CD4-positive, alpha-beta T cell treated with Interleukin-6 for 4 hours (primary cell): ENCODE measurements around the gene PDE3A.
"Not testable (repeated sequence)": the region's sequence is repeated elsewhere in the genome, so short reads cannot be mapped to it uniquely, and the experiment has no call there.

ENCODE experiments used
- DNase-seq: peaks from one replicate; pipeline ENCODE4 v3.0.0-alpha.2; 2020; ENCODE audit warnings: mixed read lengths

Gene PDE3A

GRCh38 chr12:20375560-20375959 lies 7.2 kb downstream of the PDE3A start:
- no peak for DNase-seq

- DNase-seq = no peak
Measured at GRCh38 chr12:20376984-20377383, 8.6 kb downstream of the PDE3A start.

- DNase-seq = no peak
Measured at GRCh38 chr12:20377750-20378149, 9.4 kb downstream of the PDE3A start.

- no peak for DNase-seq
Measured at GRCh38 chr12:20382117-20382516, 13.8 kb downstream of the PDE3A start.

DNA sequence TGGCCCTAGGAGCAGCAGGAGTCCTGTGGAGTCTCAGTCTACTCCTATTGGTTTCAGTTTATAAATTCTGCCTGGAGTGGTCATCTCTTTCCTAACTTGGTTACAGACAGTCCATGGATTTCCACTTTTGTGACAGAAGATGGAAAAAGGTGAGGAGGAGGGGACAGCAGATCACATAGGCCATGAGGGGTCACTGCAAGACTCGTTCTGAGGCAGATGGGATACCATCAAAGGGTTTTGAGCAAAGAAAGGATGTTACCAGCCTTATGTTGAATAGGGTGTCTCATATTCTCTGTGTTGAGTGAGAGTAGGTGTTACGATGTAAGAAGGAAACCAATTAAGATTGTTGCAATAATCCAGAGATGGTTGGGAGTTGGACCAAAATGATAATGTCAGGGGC lies 15.3 kb downstream of the PDE3A start:
- no peak for DNase-seq

DNA sequence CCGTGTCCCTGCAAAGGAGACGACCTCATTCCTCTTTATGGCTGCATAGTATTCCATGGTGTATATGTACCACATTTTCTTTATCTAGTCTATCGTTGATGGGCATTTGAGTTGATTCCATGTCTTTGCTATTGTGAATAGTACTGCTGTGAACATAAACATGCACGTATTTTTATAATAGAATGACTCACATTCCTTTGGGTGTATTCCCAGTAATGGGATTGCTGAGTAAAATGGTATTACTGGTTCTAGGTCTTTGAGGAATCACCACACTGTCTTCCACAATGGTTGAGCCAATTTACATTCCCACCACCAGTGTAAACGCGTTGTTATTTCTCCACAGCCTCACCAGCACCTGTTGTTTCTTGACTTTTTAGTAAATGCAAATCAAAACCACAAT lies 16.5 kb downstream of the PDE3A start:
- DNase-seq = not testable (repeated sequence)

GRCh38 chr12:20390846-20391245 lies 22.5 kb downstream of the PDE3A start:
- DNase-seq = no peak

DNA sequence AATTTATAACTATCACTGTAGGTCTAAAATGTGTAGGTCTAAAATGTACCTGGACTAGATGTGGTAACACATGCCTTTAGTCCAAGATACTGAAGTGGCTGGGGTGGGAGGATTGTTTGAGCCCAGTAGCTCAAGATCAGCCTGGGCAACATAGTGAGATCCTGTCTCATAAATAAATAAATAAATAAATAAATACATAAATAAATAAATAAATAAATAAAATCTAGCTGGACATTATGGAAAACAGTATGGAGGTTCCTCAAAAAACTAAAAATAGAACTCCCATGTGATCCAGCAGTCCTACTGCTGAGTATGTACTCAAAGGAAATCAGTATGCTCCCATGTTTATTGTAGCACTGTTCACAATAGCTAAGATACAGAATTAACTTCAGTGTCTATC lies 24.0 kb downstream of the PDE3A start:
- no peak for DNase-seq

- no peak for DNase-seq
Measured at GRCh38 chr12:20393707-20394106, 25.4 kb downstream of the PDE3A start.

DNA sequence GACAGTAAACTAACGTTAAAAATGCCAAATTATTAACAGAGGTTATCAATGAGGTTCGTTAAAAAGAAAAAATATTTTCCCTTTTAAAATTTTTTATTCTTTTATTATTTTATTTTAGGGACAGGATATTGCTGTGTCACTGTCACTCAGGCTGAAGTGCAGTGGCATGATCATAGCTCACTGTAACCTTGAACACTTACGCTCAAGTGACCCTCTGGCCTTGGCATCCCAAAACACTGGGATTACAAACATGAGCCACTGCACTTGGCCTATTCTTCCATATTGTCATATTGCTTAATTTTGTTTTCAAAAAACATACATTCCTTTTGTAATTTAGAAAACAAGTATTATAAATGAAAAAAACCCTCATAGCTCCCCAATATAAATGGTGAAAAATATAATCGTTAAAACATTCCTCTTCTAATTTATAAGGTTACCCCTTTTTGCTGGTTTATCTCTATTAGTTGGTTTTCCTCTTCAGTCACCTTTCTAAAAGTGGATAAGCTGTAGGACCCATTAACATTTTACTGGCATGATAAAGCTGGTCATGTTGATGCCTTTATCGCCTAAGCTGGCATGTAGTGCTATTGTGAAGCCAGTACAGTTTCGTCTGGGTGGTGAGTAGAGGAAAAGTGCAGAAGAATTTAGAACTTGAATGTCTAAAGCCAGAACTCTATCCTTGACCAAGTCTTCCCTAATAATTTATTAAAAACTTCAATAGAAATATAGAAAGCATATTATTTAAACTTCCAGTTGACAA lies 27.6 kb downstream of the PDE3A start:
- DNase-seq = no peak

DNA sequence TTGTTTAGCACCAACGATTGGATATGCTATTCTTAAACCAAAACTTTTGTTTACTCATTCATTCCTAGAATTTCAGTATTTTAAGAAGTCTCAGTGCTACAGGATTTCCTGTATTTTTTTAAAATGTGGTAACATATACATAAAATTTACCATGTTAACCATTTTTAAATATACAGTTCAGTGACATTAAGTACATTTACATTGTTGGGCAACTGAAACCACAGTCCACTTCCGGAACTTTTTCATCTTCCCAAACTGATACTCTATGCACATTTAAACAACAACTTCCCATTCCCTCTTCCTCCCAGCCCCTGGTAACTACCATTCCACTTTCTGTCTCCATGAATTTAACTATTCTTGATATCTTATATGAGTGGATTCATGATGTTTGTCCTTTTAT lies 30.3 kb downstream of the PDE3A start:
- DNase-seq = no peak

- no peak for DNase-seq
Measured at GRCh38 chr12:20400003-20400402, 31.7 kb downstream of the PDE3A start.

DNA sequence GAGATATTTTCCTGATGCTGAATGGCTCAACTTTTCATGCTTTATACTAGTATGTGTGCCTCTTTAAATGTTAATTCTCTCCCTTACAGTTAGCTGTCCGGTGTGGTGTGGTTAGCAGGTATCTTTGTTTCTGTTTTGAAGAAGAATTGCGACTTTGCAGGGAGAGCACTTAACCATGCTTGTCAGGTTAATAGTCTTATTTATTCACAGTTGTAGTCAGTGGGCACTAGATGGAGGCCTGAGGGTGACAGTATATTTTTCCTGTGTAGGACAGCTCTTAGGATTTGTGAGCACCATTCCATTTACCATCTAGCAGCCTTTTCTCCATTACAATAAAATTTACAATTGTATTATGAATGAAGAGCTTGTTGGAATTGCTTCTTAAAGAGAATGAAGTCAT lies 34.9 kb downstream of the PDE3A start:
- no peak for DNase-seq

- no peak for DNase-seq
Measured at GRCh38 chr12:20404576-20405346, 36.4 kb downstream of the PDE3A start.

DNA sequence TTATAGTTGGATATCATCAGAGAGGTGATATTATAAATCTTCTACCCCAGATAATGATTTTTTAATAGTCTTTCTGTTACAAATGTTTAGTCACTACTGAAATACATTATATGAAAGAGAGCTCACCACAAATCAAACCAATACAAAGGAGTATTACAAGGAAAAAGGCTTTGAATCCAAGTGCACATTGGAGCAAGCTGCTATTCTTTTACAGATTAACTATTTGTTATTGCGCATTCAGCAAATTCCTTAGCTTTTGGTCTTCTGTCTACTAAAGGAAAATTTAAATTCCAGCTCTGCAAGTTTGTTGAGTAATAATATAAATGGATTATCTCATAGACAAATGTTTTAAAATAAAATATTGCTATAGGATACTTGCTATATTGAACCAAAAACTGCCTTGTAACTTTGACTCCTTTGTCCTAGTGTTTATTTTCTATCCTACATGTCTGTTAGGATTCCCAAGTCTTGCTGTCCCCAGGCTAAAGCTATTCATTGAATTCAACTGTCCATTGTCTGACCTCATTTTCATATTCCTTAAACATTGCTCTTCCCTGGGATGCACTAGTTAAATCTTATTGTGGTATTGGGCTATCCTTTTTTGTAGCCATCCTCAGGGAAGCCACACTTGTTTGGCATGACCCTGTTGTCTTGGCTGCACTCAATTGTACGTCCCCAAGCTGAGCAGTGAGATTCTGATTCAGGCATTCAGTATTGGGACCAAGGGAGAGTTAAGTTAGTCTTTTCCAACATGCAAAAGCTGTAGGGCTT lies 41.5 kb downstream of the PDE3A start:
- no peak for DNase-seq

DNA sequence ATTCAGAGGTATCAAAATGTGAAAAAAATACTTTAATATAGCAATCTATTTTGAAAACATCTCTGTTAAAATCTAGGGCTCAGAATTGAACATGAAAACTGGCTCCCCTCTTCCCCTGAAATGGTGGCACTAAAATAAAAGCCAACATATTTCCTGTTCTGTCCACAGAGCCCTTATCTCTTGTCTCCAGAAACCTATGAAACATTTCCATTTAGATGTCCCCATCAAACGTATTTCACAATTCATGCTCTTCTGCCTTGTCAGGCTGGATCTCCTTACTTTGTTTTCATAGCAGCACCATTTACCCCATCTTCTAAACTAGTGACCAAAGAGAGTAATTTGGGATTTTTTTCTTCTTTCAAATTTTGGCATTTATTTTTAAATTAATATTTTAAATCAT lies 42.4 kb downstream of the PDE3A start:
- no peak for DNase-seq

- DNase-seq = no peak
Measured at GRCh38 chr12:20411345-20411744, 43.0 kb downstream of the PDE3A start.

DNA sequence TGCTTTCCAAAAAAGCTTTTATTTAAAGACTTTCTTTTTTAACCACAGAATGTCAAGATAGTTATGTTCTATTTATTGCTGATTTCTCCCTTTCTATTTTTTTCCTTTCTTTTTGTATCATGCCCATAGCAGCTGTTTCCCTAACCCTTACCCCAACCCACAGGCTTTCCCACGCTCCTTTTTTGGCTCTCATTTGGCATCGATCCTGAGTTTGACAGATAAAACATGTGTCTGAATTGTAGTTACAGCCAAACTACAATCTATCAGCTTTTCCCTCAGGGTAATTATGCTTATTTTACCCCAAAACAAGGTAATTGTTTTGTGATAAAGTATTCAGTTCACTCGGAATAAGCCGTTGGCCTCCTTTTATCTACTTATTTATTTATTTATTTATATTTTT lies 46.7 kb downstream of the PDE3A start:
- DNase-seq = no peak

- no peak for DNase-seq
Measured at GRCh38 chr12:20415641-20416040, 47.3 kb downstream of the PDE3A start.

GRCh38 chr12:20420557-20420956 lies 52.2 kb downstream of the PDE3A start:
- no peak for DNase-seq

GRCh38 chr12:20421421-20421820 lies 53.1 kb downstream of the PDE3A start:
- DNase-seq = no peak

GRCh38 chr12:20423557-20423956 lies 55.2 kb downstream of the PDE3A start:
- no peak for DNase-seq

DNA sequence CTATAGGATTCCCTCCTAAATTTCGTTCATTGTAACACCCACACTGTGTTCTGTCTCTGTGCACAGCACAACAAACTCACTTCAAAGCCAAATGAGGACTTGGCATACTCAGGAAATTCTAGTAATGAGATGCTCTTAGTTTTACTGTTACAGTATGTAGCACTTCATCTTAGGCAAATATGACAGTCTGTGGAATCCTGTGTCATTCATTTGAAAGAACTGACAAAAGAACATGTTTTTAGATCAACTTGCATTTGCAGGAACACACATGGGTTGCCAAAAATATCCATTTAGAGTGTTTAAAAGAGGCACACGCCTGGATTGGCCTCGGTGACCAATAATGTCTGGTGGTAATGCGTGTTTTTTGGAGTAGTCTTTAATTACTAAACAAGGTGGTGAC lies 56.5 kb downstream of the PDE3A start:
- no peak for DNase-seq

DNA sequence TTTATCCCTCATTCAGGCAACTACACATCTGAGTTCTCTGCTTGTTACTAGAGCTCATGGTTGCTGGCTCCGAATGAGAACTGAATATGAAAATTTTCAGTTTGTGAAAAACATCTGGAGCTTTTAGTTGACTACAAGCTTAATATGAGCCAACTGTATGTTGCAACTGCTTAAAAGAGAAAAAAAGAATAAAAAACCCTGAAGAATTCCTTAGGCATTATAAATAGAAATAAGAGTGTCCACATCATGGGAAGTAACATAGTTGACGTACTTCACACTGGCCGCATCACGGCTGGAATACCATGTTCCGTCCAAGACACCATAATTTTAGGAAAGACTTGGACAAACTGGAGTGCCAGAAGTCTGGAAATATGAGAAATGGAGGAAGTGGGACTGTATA lies 57.9 kb downstream of the PDE3A start:
- DNase-seq = no peak
